HEK293T (cell line): ENCODE results near the gene ARHGEF7.

Experiments used
- ARNT ChIP-seq: fragments of 450-650 bp; IDR thresholded peaks from 2 replicates; pipeline ENCODE4 v1.6.1; 2017; ENCODE audit warnings: mild to moderate bottlenecking
- BHLHE40 ChIP-seq: fragments of 450-650 bp; IDR thresholded peaks from 2 replicates; pipeline ENCODE4 v1.6.1; 2016; ENCODE audit warnings: mild to moderate bottlenecking, moderate library complexity, borderline replicate concordance
- ELF4 ChIP-seq: fragments of 450-650 bp; IDR thresholded peaks from 2 replicates; pipeline ENCODE4 v1.6.1; 2017; ENCODE audit warnings: antibody characterized with exemption
- FOXA1 ChIP-seq: fragments of 450-650 bp; IDR thresholded peaks from 2 replicates; pipeline ENCODE4 v1.6.1; 2016; ENCODE audit warnings: mild to moderate bottlenecking
- FOXK2 ChIP-seq: fragments of 450-650 bp; IDR thresholded peaks from 2 replicates; pipeline ENCODE4 v1.6.1; 2016; ENCODE audit warnings: mild to moderate bottlenecking
- FOXM1 ChIP-seq: fragments of 450-650 bp; IDR thresholded peaks from 2 replicates; pipeline ENCODE4 v1.6.1; 2017; ENCODE audit warnings: mild to moderate bottlenecking, borderline replicate concordance
- HDGF ChIP-seq: fragments of 450-650 bp; IDR thresholded peaks from 2 replicates; pipeline ENCODE4 v1.6.1; 2017; ENCODE audit warnings: antibody characterized with exemption, borderline replicate concordance
- L3MBTL2 ChIP-seq: fragments of 450-650 bp; conservative IDR thresholded peaks from 2 replicates; pipeline ENCODE4 v1.6.1; 2016; ENCODE audit warnings: mild to moderate bottlenecking
- LEF1 ChIP-seq: fragments of 450-650 bp; IDR thresholded peaks from 2 replicates; pipeline ENCODE4 v1.6.1; 2017; ENCODE audit warnings: mild to moderate bottlenecking, borderline replicate concordance
- PKNOX1 ChIP-seq: fragments of 450-650 bp; IDR thresholded peaks from 2 replicates; pipeline ENCODE4 v1.6.1; 2016
- SP1 ChIP-seq: fragments of 450-650 bp; IDR thresholded peaks from 2 replicates; pipeline ENCODE4 v1.6.1; 2017
- SUZ12 ChIP-seq: fragments of 450-650 bp; IDR thresholded peaks from 2 replicates; pipeline ENCODE4 v1.6.1; 2016; ENCODE audit warnings: mild to moderate bottlenecking
- TARDBP ChIP-seq: fragments of 450-650 bp; IDR thresholded peaks from 2 replicates; pipeline ENCODE4 v1.6.1; 2016
- ZNF384 ChIP-seq: fragments of 450-650 bp; IDR thresholded peaks from 2 replicates; pipeline ENCODE4 v1.6.1; 2016

- no peak for TF ChIP-seq ELF4
- no peak for TF ChIP-seq LEF1
- TF ChIP-seq FOXM1 = no peak
- TF ChIP-seq SUZ12 = no peak
- TF ChIP-seq ZNF384 = no peak
- no peak for TF ChIP-seq SP1
- TF ChIP-seq L3MBTL2 = no peak
- no peak for TF ChIP-seq FOXA1
- no peak for TF ChIP-seq BHLHE40
- no peak for TF ChIP-seq ARNT
- no peak for TF ChIP-seq TARDBP
- TF ChIP-seq FOXK2 = no peak
- no peak for TF ChIP-seq HDGF
- no peak for TF ChIP-seq PKNOX1
These were observed 94.5 kb downstream of the ARHGEF7 start for GRCh38 chr13:111209613-111210012.
